GM19193 (cell line): Measurements from ENCODE around the gene CACNA1D.

ENCODE experiments used
- POLR2A ChIP-seq: IDR thresholded peaks from 4 replicates; pipeline ENCODE4 v1.6.1; 2011; ENCODE audit not compliant: insufficient read depth, insufficient read length; ENCODE audit errors: extremely low read depth

The CACNA1D gene

GRCh38 chr3:53790470-53790869 is 296.1 kb downstream of the CACNA1D start:
- no peak for TF ChIP-seq POLR2A

DNA sequence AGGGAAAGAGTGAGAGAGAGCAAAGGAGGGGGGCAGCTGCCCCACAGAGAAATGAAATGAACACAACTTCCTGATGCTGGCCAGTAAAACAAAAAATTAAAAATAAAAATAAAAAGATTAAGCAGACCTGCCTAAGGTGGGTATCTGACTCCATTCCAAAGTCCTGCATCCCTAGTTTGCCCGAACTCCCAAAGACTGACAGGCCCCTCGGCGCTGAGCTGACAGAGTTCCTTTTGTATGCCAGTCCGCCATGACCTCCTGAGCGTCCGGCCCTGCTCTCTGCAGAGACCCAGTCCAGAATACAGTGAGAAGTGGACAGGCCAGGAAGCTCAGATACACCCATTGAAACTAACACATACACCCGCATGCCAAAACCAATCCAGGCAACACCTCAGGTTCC is 296.9 kb downstream of the CACNA1D start:
- TF ChIP-seq POLR2A: no peak

DNA sequence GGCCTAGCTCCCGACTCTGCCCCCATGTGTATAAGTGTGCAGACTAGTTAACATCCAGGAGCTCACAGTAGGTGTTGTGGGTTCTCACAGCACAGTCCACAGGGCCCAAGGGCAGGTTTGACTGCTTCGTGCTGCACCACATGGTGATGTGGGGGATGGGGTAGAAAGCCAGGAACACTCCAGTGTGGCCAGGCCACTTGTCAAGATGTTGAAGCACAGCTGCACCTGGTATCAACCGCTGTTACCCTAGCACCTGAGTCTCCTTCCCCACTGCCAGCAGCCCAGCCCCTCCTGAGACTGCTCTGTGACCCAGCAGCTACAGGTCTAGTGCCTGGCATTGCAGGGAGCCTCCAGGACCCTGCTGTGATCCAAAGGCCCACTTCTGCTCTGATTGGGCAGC is 298.5 kb downstream of the CACNA1D start:
- no peak for TF ChIP-seq POLR2A

- no peak for TF ChIP-seq POLR2A
These were observed 300.2 kb downstream of the CACNA1D start for GRCh38 chr3:53794597-53794996.

DNA sequence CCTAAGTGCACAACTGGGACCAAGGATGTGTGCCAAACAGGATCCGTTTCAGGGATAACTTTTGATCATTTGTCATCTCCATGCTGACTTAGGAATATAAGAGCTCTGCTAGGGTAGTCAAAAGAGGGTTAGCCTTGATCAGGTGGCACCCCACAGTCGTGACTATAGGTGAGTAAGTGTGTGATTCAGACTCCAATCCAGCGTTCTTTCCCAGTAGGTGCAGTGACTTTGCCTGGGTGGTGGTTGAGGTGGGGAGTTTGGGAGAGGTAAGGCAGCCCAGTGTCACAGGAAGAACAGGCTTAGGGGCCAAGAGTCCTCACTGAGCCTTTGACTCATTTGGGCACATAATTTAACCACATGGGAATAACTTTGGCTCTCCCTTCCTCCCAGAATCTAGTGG is 300.8 kb downstream of the CACNA1D start:
- TF ChIP-seq POLR2A: no peak

DNA sequence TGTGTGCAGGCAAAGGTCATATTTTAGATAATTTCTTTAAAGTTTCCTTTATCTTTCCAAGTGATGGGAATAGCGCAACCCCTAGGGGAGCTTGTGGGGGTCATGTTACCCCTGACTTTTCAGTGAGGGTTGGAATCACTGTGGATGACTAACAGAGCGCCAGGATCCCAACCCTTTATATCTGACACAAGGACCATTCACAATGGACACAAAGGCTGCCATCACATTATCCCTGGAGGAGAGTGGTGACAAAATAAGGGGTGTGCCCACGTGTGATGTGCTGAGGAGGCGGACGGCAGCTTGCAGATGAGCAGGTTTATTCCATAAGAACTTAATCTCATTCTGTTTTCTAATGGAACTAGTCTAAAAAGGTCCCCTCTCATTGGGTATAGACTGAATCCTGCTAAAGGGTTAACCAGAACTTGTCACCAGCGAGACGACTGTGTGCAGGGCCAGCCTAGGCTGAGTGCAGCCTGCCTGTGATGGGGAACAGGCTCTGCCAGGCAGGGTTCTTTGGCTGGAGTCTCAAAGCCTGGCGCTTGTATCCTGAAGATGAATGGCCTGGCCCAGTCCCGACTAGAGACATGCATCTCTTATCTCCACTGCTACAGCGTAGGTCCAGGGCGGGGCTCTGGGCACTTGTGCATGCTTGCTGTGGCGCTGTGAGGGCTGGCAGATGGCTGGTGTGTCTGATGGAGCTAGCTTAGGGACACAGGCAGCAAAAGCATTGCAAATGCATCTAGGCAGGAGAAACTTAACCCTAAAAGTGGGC is 301.6 kb downstream of the CACNA1D start:
- TF ChIP-seq POLR2A: no peak

DNA sequence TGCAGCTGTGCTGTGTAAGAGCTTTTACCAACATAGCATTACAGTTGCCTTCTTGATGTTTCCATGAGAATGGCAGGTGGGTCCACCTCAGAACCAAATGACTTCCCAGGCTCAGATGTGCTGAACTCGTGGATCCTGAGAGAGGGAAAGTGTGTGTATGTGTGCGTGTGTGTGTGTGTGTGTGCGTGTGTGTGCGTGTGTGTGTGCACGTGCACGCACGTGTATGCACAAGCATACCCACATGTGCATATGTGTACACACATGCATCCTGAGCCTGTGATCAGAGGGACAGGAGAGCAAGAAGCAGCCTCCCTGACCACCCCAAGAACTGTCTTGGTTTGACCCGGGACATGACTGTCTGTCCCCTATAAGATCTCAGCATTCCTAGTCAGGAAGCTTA is 303.7 kb downstream of the CACNA1D start:
- TF ChIP-seq POLR2A: no peak

DNA sequence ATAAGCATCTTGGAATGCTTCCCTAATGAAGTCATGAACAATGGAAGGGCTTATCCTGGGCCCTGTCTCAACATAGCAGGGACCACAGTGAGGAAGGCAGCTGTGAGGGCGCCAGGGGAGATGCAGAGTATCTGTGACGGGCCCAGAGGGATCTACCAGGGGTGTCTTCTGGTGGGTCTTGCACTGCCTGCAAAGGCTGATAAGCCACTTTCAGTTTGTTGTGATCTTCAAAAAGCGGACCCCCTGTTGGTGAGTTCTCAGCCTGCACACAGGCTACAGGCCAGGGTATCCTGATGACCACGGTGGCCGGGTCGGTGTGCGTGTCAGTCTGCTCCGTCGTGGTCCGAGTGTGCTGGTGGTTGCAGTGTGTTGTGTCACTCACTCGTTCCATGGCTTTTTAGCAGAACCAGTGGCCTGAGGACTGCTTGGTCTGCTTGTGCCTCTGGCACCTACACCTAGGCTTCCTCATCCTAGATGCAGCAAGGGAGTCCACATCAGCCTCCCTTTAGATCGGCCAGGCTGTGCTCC is 305.0 kb downstream of the CACNA1D start:
- no peak for TF ChIP-seq POLR2A

GRCh38 chr3:53800041-53800906 is 305.9 kb downstream of the CACNA1D start:
- no peak for TF ChIP-seq POLR2A

DNA sequence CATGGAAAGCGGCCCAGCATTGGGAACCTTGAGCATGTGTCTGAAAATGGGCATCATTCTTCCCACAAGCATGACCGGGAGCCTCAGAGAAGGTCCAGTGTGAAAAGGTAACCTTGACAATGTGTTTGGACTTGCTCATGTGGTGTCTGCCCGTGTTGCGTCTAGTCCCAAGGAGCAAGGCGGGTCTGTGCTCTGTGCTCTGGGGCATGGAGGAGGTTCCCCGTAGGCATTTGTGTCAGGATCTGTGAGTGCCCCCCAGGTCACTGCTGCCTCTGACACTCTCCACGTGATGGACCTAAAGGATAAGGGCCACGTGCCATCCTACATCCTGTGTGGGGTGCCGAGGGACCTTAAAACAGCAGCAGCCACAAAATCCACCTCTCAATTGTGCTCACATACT is 306.9 kb downstream of the CACNA1D start:
- TF ChIP-seq POLR2A: no peak

DNA sequence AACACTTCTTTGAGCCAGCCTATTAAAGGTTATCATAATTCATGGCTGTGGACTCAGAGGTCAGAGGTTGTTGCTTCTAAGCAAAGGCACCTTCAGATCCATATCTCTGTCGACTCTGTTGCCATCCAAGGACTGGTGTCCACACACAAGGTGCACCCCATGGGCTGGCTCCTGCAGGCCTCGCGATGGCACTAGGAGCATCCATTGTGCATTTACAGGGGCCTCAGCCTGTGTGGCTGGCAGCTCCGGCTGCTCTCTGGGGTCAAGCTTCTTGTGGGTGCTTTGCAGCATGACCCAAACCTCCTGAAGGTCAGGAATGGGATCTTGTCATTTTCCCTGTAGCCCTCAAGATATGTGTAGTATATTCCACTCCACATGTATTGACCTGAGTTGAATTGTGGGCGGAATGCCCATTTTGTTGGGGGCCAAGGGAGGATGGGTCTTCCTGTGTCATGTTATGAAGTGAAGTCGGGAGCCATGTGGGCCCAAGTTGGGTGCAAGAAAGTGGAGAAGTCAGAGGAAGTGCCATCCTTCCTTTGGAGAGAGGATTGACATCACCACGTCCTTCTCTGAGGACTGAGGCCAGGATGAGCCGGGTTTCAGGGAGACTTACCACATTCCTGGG is 308.0 kb downstream of the CACNA1D start:
- no peak for TF ChIP-seq POLR2A

GRCh38 chr3:53803124-53803815 is 308.9 kb downstream of the CACNA1D start:
- no peak for TF ChIP-seq POLR2A

DNA sequence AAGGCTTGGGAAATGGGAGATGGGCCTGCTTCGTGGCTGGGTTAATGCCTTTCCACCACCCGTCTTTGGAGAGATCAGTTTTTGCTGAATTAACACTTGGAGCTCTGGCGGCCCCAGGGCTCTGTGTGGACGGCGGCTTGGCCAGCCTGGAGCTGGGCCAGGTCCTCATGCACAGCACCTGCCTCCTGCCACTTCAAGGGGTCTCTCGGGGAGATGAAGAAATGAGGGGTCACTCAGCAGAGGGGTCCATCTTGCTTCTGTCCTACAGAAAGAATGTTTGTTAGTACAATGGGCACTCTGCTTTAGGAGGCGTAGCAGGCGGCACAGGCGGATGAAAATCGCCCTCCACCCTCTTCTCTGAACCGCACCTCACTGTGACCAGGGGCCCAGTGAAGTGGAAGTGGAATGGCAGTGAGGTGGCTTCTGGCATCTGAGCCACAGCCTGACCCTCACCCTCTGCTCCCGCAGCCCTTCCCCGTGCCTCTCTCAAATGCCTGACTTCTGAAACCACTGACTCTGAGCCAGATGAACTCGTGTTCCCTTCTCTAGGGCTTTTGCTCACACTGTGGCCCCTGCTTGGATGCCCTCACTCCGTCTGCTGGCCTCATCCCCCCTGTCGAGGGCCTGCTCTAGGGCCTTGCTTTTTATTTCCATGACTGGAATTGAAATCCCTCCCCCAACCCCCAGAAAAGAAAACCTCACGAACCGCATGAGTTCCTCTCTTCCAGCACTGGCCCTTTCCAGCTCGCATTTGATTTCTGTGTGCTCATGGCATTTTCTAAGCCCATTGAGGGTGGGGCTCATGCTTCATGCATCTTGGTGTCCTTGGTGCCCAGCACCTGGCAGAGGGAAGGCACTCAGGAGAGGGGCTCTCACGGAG is 309.6 kb downstream of the CACNA1D start:
- TF ChIP-seq POLR2A: no peak
